Measurements from ENCODE around the gene SOAT2.

GRCh38 chr12:53170876-53171724 lies 67.8 kb downstream of the SOAT2 start:
- no peak for TF ChIP-seq CTCF (conservative IDR thresholded peaks at IDR 0.05 in 1 of 2, IDR thresholded peaks at IDR 0.05 in 1 of 2; ENCODE audit: low read depth in 1 of 2, low read length in 2 of 2)
- no peak for TF ChIP-seq EZH2 (IDR thresholded peaks at IDR 0.05; ENCODE audit: low read length, missing control alignments)
